MM.1S (cell line): ENCODE results near the gene MSI2.

Source experiments
- DNase-seq: peaks from one replicate; pipeline ENCODE4 v3.0.0-alpha.2; 2015
- H2AFZ ChIP-seq: fragments of 300-600 bp; sonication (generic); 2 replicates; pipeline ENCODE4 v1.6.0; 2016; ENCODE audit warnings: antibody characterized with exemption, low read length
- H3F3A ChIP-seq: fragments of 300-600 bp; sonication (generic); 2 replicates; pipeline ENCODE4 v1.6.1; 2016; ENCODE audit warnings: mild to moderate bottlenecking, antibody characterized with exemption, low read length, moderate library complexity, mixed read lengths; ENCODE audit not compliant: insufficient read depth
- H3K27ac ChIP-seq: fragments of 300-600 bp; sonication (generic); 2 replicates; pipeline ENCODE4 v1.5.1; 2016; ENCODE audit warnings: mild to moderate bottlenecking, low read length
- H3K27me3 ChIP-seq: fragments of 300-600 bp; sonication (generic); replicated peaks from 2 replicates; pipeline ENCODE4 v1.6.0; 2016; ENCODE audit warnings: low read length; ENCODE audit not compliant: insufficient read depth
- H3K36me3 ChIP-seq: fragments of 300-600 bp; sonication (generic); replicated peaks from 2 replicates; pipeline ENCODE4 v1.6.1; 2016; ENCODE audit warnings: mild to moderate bottlenecking, low read length, mixed read lengths; ENCODE audit not compliant: insufficient read depth
- H3K4me1 ChIP-seq: fragments of 300-600 bp; sonication (generic); 2 replicates; pipeline ENCODE4 v1.6.1; 2016; ENCODE audit warnings: low read length, mixed read lengths
- H3K4me2 ChIP-seq: fragments of 300-600 bp; sonication (generic); 2 replicates; pipeline ENCODE4 v1.6.0; 2016; ENCODE audit warnings: low read depth, low read length
- H3K4me3 ChIP-seq: fragments of 300-600 bp; sonication (generic); 2 replicates; pipeline ENCODE4 v1.5.1; 2016; ENCODE audit warnings: low read length, mixed read lengths
- H3K79me2 ChIP-seq: fragments of 300-600 bp; sonication (generic); 2 replicates; pipeline ENCODE4 v1.6.1; 2016; ENCODE audit warnings: mixed run types, low read length, mixed read lengths
- H3K9ac ChIP-seq: fragments of 300-600 bp; sonication (generic); 2 replicates; pipeline ENCODE4 v1.6.1; 2016; ENCODE audit warnings: low read length, mixed read lengths
- H3K9me2 ChIP-seq: fragments of 300-600 bp; sonication (generic); replicated peaks from 2 replicates; pipeline ENCODE4 v1.6.1; 2016; ENCODE audit warnings: mild to moderate bottlenecking, low read length, mixed read lengths; ENCODE audit not compliant: insufficient read depth
- H3K9me3 ChIP-seq: fragments of 300-600 bp; sonication (generic); replicated peaks from 2 replicates; pipeline ENCODE4 v1.6.1; 2016; ENCODE audit warnings: mild to moderate bottlenecking, low read length, mixed read lengths; ENCODE audit not compliant: insufficient read depth
- H4K20me1 ChIP-seq: fragments of 300-600 bp; sonication (generic); 2 replicates; pipeline ENCODE4 v1.6.1; 2016; ENCODE audit warnings: mild to moderate bottlenecking, low read length, moderate library complexity, mixed read lengths; ENCODE audit not compliant: insufficient read depth
- CTCF ChIP-seq: fragments of 300-600 bp; sonication (generic); IDR thresholded peaks from 2 replicates; pipeline ENCODE4 v1.5.1; 2016; ENCODE audit warnings: antibody characterized with exemption, low read length, mixed read lengths
- EZH2 ChIP-seq: fragments of 300-600 bp; sonication (generic); optimal IDR thresholded peaks from 2 replicates; pipeline ENCODE3; 2017; ENCODE audit warnings: low read depth, mild to moderate bottlenecking, antibody characterized with exemption, low read length, mixed read lengths
- EZH2phosphoT487 ChIP-seq: fragments of 300-600 bp; sonication (generic); IDR thresholded peaks from 2 replicates; pipeline ENCODE4 v1.6.1; 2018; ENCODE audit warnings: antibody characterized with exemption, low read length

Gene MSI2

GRCh38 chr17:57471868-57472368, 215.6 kb downstream of the MSI2 start:
- no peak overlapping the region for H3K27ac ChIP-seq
- peaks cover 19% of the 10 kb centered on the region for H3K4me1 ChIP-seq
- no peak overlapping the region for H3K4me3 ChIP-seq
- TF ChIP-seq EZH2phosphoT487 (no peak), CTCF (no peak), EZH2 (no peak)
- H3K79me2 ChIP-seq: peaks cover 41% of the 10 kb centered on the region
- no peaks in the 10 kb centered on the region for H3K27me3 ChIP-seq
- no peaks in the 10 kb centered on the region for H4K20me1 ChIP-seq
- no peak for DNase-seq
- no peak overlapping the region for H3K4me2 ChIP-seq
- H3K9me3 ChIP-seq: no peaks in the 10 kb centered on the region
- H3K36me3 ChIP-seq: no peaks in the 10 kb centered on the region
- H3K9ac ChIP-seq: no peak overlapping the region
- peaks cover 5% of the 10 kb centered on the region for H3F3A ChIP-seq
- no peaks in the 10 kb centered on the region for H3K9me2 ChIP-seq
- H2AFZ ChIP-seq: no peak overlapping the region

- Histone ChIP-seq H3F3A (peaks cover 23% of the 10 kb centered on the region), H3K27me3 (no peaks in the 10 kb centered on the region), H3K9me3 (no peaks in the 10 kb centered on the region), H3K9ac (no peak overlapping the region), H4K20me1 (no peaks in the 10 kb centered on the region), H3K79me2 (peaks cover 56% of the 10 kb centered on the region), H3K4me2 (no peak overlapping the region), H3K36me3 (no peaks in the 10 kb centered on the region), H3K9me2 (no peaks in the 10 kb centered on the region), H2AFZ (no peak overlapping the region), H3K27ac (peak overlapping the region; percentile 84), H3K4me3 (no peak overlapping the region), H3K4me1 (peaks cover 54% of the 10 kb centered on the region)
- no peak for DNase-seq
- TF ChIP-seq EZH2phosphoT487 (no peak), EZH2 (no peak), CTCF (no peak)
Measured at GRCh38 chr17:57475796-57476195, 219.5 kb downstream of the MSI2 start.

- H3K27me3 ChIP-seq: no peaks in the 10 kb centered on the region
Measured at GRCh38 chr17:57477522-57478362, 221.4 kb downstream of the MSI2 start.

More at GRCh38 chr17:57477522-57478362, 221.4 kb downstream of the MSI2 start:
- Histone ChIP-seq H3F3A (peaks cover 23% of the 10 kb centered on the region), H3K4me1 (peaks cover 68% of the 10 kb centered on the region), H4K20me1 (no peaks in the 10 kb centered on the region), H3K9me3 (no peaks in the 10 kb centered on the region), H3K9ac (peak overlapping the region; percentile 38), H3K79me2 (peaks cover 63% of the 10 kb centered on the region), H2AFZ (no peak overlapping the region), H3K27ac (peak overlapping the region; percentile 84), H3K4me2 (peak overlapping the region; percentile 40), H3K4me3 (no peak overlapping the region), H3K36me3 (no peaks in the 10 kb centered on the region), H3K9me2 (no peaks in the 10 kb centered on the region)
- DNase-seq: no peak
- no peak for TF ChIP-seq CTCF
- TF ChIP-seq EZH2: no peak
- TF ChIP-seq EZH2phosphoT487: no peak
